H9 (cell line): ENCODE data around the gene OAS1. TPM values are rescaled to one million over a fixed set of nuclear protein-coding genes. Genes with fewer than 3 reads are reported as not detected.

Experiments
- DNase-seq: peaks from one replicate; pipeline ENCODE4 v3.0.0-alpha.2; 2017
- H2AFZ ChIP-seq: one replicate; pipeline ENCODE4 v1.6.1; 2013; ENCODE audit warnings: mild to moderate bottlenecking, low read length, control low read depth, moderate library complexity
- H2AK5ac ChIP-seq: 2 replicates; pipeline ENCODE4 v1.6.1; 2013; ENCODE audit warnings: low read length, control low read depth, mixed read lengths; ENCODE audit not compliant: insufficient read length
- H2BK120ac ChIP-seq: one replicate; pipeline ENCODE4 v1.6.1; 2013; ENCODE audit warnings: low read depth, mild to moderate bottlenecking, low read length, control low read depth, inconsistent platforms; ENCODE audit not compliant: poor library complexity, severe bottlenecking
- H2BK12ac ChIP-seq: 2 replicates; pipeline ENCODE4 v1.6.1; 2013; ENCODE audit warnings: low read length, control low read depth, mixed read lengths, low read depth; ENCODE audit not compliant: insufficient read length
- H2BK15ac ChIP-seq: 2 replicates; pipeline ENCODE4 v1.6.1; 2013; ENCODE audit warnings: low read depth, low read length, control low read depth
- H2BK20ac ChIP-seq: one replicate; pipeline ENCODE4 v1.6.1; 2013; ENCODE audit warnings: low read depth, mild to moderate bottlenecking, low read length, control low read depth, inconsistent platforms; ENCODE audit not compliant: poor library complexity, severe bottlenecking
- H2BK5ac ChIP-seq: 2 replicates; pipeline ENCODE4 v1.6.1; 2013; ENCODE audit warnings: low read length, control low read depth, mixed read lengths; ENCODE audit not compliant: insufficient read length
- H3K14ac ChIP-seq: 2 replicates; pipeline ENCODE4 v1.6.1; 2013; ENCODE audit warnings: low read length, control low read depth; ENCODE audit not compliant: insufficient read depth
- H3K18ac ChIP-seq: 2 replicates; pipeline ENCODE4 v1.6.1; 2013; ENCODE audit warnings: low read depth, mild to moderate bottlenecking, mixed read lengths, low read length, control low read depth; ENCODE audit not compliant: insufficient read length
- H3K23ac ChIP-seq: 2 replicates; pipeline ENCODE4 v1.6.1; 2013; ENCODE audit warnings: low read length, control low read depth, mixed read lengths, low read depth; ENCODE audit not compliant: insufficient read length
- H3K23me2 ChIP-seq: 2 replicates; pipeline ENCODE4 v1.6.1; 2013; ENCODE audit warnings: low read depth, mild to moderate bottlenecking, mixed read lengths, low read length, control low read depth; ENCODE audit not compliant: insufficient read length, poor library complexity, severe bottlenecking
- H3K27ac ChIP-seq: 2 replicates; pipeline ENCODE4 v1.5.1; 2013; ENCODE audit warnings: low read length, control low read depth, mixed read lengths, low read depth; ENCODE audit not compliant: insufficient read length
- H3K27me3 ChIP-seq: 2 replicates; pipeline ENCODE4 v1.6.1; 2013; ENCODE audit warnings: low read length, control low read depth, inconsistent platforms; ENCODE audit not compliant: insufficient read depth
- H3K4ac ChIP-seq: 2 replicates; pipeline ENCODE4 v1.6.1; 2013; ENCODE audit warnings: low read depth, mild to moderate bottlenecking, control low read depth, inconsistent platforms, low read length, moderate library complexity
- H3K4me1 ChIP-seq: 2 replicates; pipeline ENCODE4 v1.6.1; 2013; ENCODE audit warnings: low read length, control low read depth, inconsistent platforms; ENCODE audit not compliant: insufficient read depth
- H3K4me2 ChIP-seq: 2 replicates; pipeline ENCODE4 v1.6.1; 2013; ENCODE audit warnings: low read length, control low read depth, mixed read lengths; ENCODE audit not compliant: insufficient read length, insufficient read depth
- H3K56ac ChIP-seq: 2 replicates; pipeline ENCODE4 v1.6.1; 2013; ENCODE audit warnings: low read depth, mild to moderate bottlenecking, mixed read lengths, low read length, control low read depth; ENCODE audit not compliant: insufficient read length
- H3K79me1 ChIP-seq: 2 replicates; pipeline ENCODE4 v1.6.1; 2013; ENCODE audit warnings: low read depth, mild to moderate bottlenecking, moderate library complexity, low read length, control low read depth, inconsistent platforms; ENCODE audit not compliant: insufficient read depth, poor library complexity, severe bottlenecking
- H3K79me2 ChIP-seq: 2 replicates; pipeline ENCODE4 v1.6.1; 2013; ENCODE audit warnings: low read length, control low read depth, inconsistent platforms; ENCODE audit not compliant: insufficient read depth
- H3K9ac ChIP-seq: 2 replicates; pipeline ENCODE4 v1.6.1; 2013; ENCODE audit warnings: low read length, control low read depth, mixed read lengths; ENCODE audit not compliant: insufficient read length; ENCODE audit errors: extremely low read depth
- H3K9me3 ChIP-seq: one replicate; pipeline ENCODE4 v1.6.1; 2013; ENCODE audit warnings: low read depth, low read length, inconsistent platforms; ENCODE audit not compliant: control insufficient read depth
- H3T11ph ChIP-seq: one replicate; pipeline ENCODE4 v1.6.1; 2013; ENCODE audit warnings: mild to moderate bottlenecking, low read length, control low read depth, inconsistent platforms
- H4K20me1 ChIP-seq: one replicate; pipeline ENCODE4 v1.6.1; 2013; ENCODE audit not compliant: control insufficient read depth, insufficient read length, insufficient read depth
- H4K5ac ChIP-seq: 2 replicates; pipeline ENCODE4 v1.6.1; 2013; ENCODE audit warnings: low read depth, mild to moderate bottlenecking, mixed read lengths, low read length, control low read depth; ENCODE audit not compliant: insufficient read length
- H4K8ac ChIP-seq: replicated peaks from 2 replicates; pipeline ENCODE4 v1.6.1; 2013; ENCODE audit warnings: low read length, control low read depth, mixed read lengths, low read depth; ENCODE audit not compliant: insufficient read length
- H4K91ac ChIP-seq: 2 replicates; pipeline ENCODE4 v1.6.1; 2013; ENCODE audit warnings: low read depth, mild to moderate bottlenecking, moderate library complexity, mixed read lengths, low read length, control low read depth; ENCODE audit not compliant: insufficient read length
- H3K27ac Mint-ChIP-seq, 3 experiments: 2 replicates in 2 of 3; 3 replicates in 1 of 3; pipeline ENCODE4 v1.8.0; 2020 to 2021; ENCODE audit warnings: mixed read lengths in 3 of 3, mild to moderate bottlenecking in 1 of 3, moderate library complexity in 1 of 3
- H3K27me3 Mint-ChIP-seq: 2 replicates; pipeline ENCODE4 v1.8.0; 2021; ENCODE audit warnings: low read depth, mild to moderate bottlenecking, moderate library complexity, mixed read lengths
- H3K36me3 Mint-ChIP-seq, 3 experiments: 2 replicates in 2 of 3; 3 replicates in 1 of 3; pipeline ENCODE4 v1.8.0; 2020 to 2021; ENCODE audit warnings: low read depth in 3 of 3, mixed read lengths in 3 of 3; ENCODE audit not compliant: insufficient read depth in 1 of 3
- H3K4me1 Mint-ChIP-seq, 2 experiments: 2 replicates each; pipeline ENCODE4 v1.8.0; 2020; ENCODE audit warnings: mixed read lengths in 2 of 2
- H3K4me3 Mint-ChIP-seq, 2 experiments: 2 replicates in 1 of 2; 3 replicates in 1 of 2; pipeline ENCODE4 v1.8.0; 2020 to 2021; ENCODE audit warnings: mild to moderate bottlenecking in 2 of 2, mixed read lengths in 2 of 2, moderate library complexity in 1 of 2
- H3K9me3 Mint-ChIP-seq, 2 experiments: 2 replicates in 1 of 2; 3 replicates in 1 of 2; pipeline ENCODE4 v1.8.0; 2020; ENCODE audit warnings: mild to moderate bottlenecking in 2 of 2, mixed read lengths in 2 of 2, moderate library complexity in 1 of 2
- CTCF ChIP-seq: fragments of 200-600 bp; sonication (generic); conservative IDR thresholded peaks from 3 replicates; pipeline ENCODE4 v1.8.0; 2021; ENCODE audit warnings: antibody characterized with exemption, mild to moderate bottlenecking
- WGBS: extraction: QIAGEN DNeasy Blood & Tissue Kit; methylation state at CpG from one replicate; pipeline ENCODE4 v1.1.7; 2013; ENCODE audit warnings: missing lambda C conversion rate, low lambda C conversion rate, mixed read lengths; ENCODE audit not compliant: insufficient read length; ENCODE audit errors: extremely low coverage; 5-methylcytosine and 5-hydroxymethylcytosine counted together
- total RNA-seq: library from RNA; stranded (reverse); gene quantifications from 2 replicates; pipeline ENCODE4 v1.2.1, GENCODE V29; 2021

Gene OAS1
- total RNA-seq, 1 experiment from 2014 or later: not detected

- no peak overlapping the region for H3K56ac ChIP-seq
- H3K4me1 Mint-ChIP-seq: peaks cover 0 to 2% of the 10 kb centered on the region in 2 experiments; a peak in 1 of 4 replicates
- H3K4me3 Mint-ChIP-seq: no peak overlapping the region; a peak in 1 of 5 replicates
These were observed 61.1 kb downstream of the OAS1 start for GRCh38 chr12:112967858-112968257.

More at GRCh38 chr12:112967858-112968257, 61.1 kb downstream of the OAS1 start:
- TF ChIP-seq CTCF: no peak
- WGBS: no CpG with 5 or more reads among the region's 7 CpGs
- Histone ChIP-seq H3K18ac (no peak overlapping the region), H2BK5ac (no peak overlapping the region), H4K20me1 (no peaks in the 10 kb centered on the region), H3K9me3 (no peaks in the 10 kb centered on the region), H3K23me2 (no peaks in the 10 kb centered on the region), H3K9ac (no peak overlapping the region), H3K27me3 (no peaks in the 10 kb centered on the region), H3K23ac (no peak overlapping the region), H2BK12ac (no peak overlapping the region), H3K4ac (no peak overlapping the region), H2BK20ac (no peak overlapping the region), H2AK5ac (no peak overlapping the region), H4K91ac (no peak overlapping the region), H2BK15ac (no peak overlapping the region), H2BK120ac (no peak overlapping the region), H3K79me1 (no peaks in the 10 kb centered on the region), H3K4me1 (no peaks in the 10 kb centered on the region), H4K5ac (no peak overlapping the region), H3K79me2 (no peaks in the 10 kb centered on the region), H2AFZ (no peak overlapping the region), H3T11ph (no peak overlapping the region), H3K14ac (no peak overlapping the region), H3K27ac (no peak overlapping the region), H4K8ac (no peak overlapping the region), H3K4me2 (no peak overlapping the region)
- Mint-ChIP-seq H3K36me3 (no peaks in the 10 kb centered on the region), H3K27me3 (peaks cover 3% of the 10 kb centered on the region), H3K27ac (no peak overlapping the region), H3K9me3 (no peaks in the 10 kb centered on the region)
- DNase-seq: no peak

Other genes starting within 250 kb of the OAS1 start
- not detected in 2 replicates for gene RPH3A, start 115.2 kb upstream of the OAS1 start, total RNA-seq
- gene OAS3, start 31.5 kb downstream of the OAS1 start, total RNA-seq: 0.70 and 0.81 TPM in 2 replicates
- gene OAS2, start 71.6 kb downstream of the OAS1 start, total RNA-seq: not detected in 2 replicates
- 3.0 and 3.5 TPM in 2 replicates for gene DTX1, start 149.8 kb downstream of the OAS1 start, total RNA-seq
- 2.3 and 2.7 TPM in 2 replicates for gene RASAL1, start 228.8 kb downstream of the OAS1 start, total RNA-seq
- gene CFAP73, start 242.8 kb downstream of the OAS1 start, total RNA-seq: not detected in 2 replicates